GM18505 (cell line): ENCODE data around the gene IRF5.
A peak's percentile ranks its signal among the peaks of the same experiment; 100 is the strongest.
"Not testable (repeated sequence)": the region's sequence is repeated elsewhere in the genome, so short reads cannot be mapped to it uniquely, and the experiment has no call there.

ENCODE experiments used
- ATAC-seq: cut with Tn5 transposase; IDR thresholded peaks from one replicate; pipeline ENCODE4 v1.9.1; 2021; ENCODE audit not compliant: unreplicated experiment
- POLR2A ChIP-seq: IDR thresholded peaks from 4 replicates; pipeline ENCODE4 v1.6.1; 2011; ENCODE audit warnings: borderline replicate concordance; ENCODE audit not compliant: insufficient read depth, insufficient read length; ENCODE audit errors: extremely low read depth

The IRF5 gene

GRCh38 chr7:128941946-128942526 lies 4.3 kb downstream of the IRF5 start:
- ATAC-seq: no peak
- TF ChIP-seq POLR2A: no peak

GRCh38 chr7:128943251-128943650 lies 5.5 kb downstream of the IRF5 start:
- ATAC-seq: not testable (repeated sequence)

- no peak for TF ChIP-seq POLR2A
- ATAC-seq: no peak
Observed at GRCh38 chr7:128944487-128945236, 6.9 kb downstream of the IRF5 start.

- peak; percentile 16 for TF ChIP-seq POLR2A
- ATAC-seq: no peak
Observed at GRCh38 chr7:128945668-128946366, 8.1 kb downstream of the IRF5 start.

- ATAC-seq: no peak
- no peak for TF ChIP-seq POLR2A
Observed at GRCh38 chr7:128946936-128947830, 9.5 kb downstream of the IRF5 start.

- TF ChIP-seq POLR2A: peak; percentile 9
- no peak for ATAC-seq
Observed at GRCh38 chr7:128947854-128948253, 10.1 kb downstream of the IRF5 start.

DNA sequence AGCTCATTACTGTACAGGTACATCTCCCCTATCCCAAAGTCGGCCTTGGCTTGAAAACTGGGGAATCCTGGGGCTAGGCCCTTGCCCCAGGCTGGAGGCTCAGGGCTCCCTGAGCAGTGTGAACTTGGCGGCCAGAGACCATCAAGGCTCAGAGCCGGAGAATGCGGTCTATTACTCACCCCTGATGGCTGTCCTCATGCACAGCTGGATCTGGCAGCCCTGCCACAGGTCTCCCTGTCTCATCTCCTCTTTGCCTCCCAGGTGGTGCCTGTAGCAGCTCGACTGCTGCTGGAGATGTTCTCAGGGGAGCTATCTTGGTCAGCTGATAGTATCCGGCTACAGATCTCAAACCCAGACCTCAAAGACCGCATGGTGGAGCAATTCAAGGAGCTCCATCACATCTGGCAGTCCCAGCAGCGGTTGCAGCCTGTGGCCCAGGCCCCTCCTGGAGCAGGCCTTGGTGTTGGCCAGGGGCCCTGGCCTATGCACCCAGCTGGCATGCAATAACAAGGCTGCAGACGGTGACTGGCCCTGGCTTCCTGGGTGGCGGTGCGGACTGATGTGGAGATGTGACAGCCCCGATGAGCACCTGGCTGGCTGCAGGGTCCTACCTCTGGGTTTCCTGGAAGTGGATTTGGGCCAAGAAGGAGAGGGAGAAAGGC lies 10.7 kb downstream of the IRF5 start:
- peak; percentile 39 for TF ChIP-seq POLR2A
- ATAC-seq: no peak

DNA sequence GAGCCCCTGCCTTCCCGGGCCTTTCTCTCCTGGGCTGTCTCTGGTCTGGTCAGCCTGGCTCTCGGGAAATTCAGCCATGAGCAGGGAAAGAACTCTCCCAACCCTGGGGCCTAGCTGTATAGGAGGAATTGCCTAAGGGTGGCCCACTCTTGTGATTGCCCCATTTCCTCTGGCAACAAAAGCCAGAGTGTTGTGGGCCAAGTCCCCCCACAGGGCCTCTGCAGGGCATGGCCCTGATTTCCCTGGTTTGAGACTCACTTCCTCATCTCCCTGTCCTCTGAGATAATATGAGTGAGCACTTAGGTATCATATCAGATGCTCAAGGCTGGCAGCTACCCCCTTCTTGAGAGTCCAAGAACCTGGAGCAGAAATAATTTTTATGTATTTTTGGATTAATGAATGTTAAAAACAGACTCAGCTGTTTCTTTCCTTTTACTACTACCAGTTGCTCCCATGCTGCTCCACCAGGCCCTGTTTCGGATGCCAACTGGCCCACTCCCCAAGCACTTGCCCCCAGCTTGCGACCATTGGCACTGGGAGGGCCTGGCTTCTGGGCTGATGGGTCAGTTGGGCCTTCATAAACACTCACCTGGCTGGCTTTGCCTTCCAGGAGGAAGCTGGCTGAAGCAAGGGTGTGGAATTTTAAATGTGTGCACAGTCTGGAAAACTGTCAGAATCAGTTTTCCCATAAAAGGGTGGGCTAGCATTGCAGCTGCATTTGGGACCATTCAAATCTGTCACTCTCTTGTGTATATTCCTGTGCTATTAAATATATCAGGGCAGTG lies 11.4 kb downstream of the IRF5 start:
- ATAC-seq: no peak
- peak; percentile 11 for TF ChIP-seq POLR2A

DNA sequence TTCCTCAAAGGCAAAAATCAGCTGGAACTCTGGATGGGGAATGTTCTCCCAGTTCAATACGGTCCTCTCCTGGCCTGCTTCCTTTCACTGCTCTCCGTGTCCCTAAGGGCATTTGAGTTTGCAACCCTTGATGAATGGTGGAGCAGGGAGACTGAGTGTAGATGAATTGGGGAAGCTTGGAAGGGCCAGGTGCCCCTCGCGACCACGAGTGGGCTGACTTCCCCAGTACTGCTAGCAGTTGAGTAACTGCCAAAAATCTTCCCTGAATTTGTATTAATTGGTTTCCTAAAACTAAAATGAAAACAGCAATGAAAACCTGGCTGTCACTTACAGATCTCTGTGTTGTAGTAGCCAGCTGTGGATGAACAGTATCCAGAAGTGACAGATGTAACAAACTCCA lies 13.6 kb downstream of the IRF5 start:
- no peak for TF ChIP-seq POLR2A
- no peak for ATAC-seq

DNA sequence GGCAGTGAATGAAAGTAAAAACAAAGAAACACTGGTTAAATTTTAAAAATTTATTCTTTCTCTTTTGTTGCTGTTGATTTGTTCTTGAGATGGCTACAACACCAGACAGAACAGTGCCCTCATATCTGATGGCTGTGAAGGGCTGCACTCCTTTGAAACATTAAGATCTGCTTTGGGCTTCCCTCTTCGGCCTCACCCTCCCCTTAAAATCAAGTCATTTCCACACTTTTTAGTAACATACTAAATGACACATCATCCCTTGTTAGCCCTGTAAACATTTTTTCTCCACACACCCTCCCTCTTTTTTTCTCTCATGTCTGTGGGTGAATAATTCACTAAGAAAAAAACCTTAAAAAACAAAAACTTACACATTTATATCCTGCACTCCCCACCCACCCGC lies 16.4 kb downstream of the IRF5 start:
- TF ChIP-seq POLR2A: no peak
- ATAC-seq: no peak

GRCh38 chr7:128954830-128955802 lies 17.4 kb downstream of the IRF5 start:
- ATAC-seq: peak; percentile 64
- TF ChIP-seq POLR2A: no peak

DNA sequence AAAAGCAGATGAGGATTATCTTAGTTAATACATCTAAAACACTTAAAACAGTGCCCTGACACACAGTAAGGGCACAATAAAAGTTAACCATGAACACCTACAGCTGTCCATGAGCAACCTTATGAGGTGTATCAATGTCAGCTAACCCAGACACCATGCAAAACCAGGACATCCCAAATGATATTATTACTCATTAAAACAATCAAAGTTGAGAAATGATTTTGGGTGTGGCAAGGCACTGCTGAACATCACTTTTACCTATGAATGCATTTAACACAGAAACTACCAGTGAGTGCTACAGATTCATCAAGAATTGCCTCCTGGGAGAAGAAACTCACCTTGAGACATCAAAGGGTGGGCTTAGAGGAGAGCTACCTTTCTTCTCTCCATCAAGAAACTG lies 18.3 kb downstream of the IRF5 start:
- no peak for TF ChIP-seq POLR2A
- ATAC-seq: no peak

GRCh38 chr7:128959296-128959695 lies 21.6 kb downstream of the IRF5 start:
- no peak for TF ChIP-seq POLR2A
- no peak for ATAC-seq
